GM21529 (cell line): ENCODE results near the gene CIDEA.
"Not testable (repeated sequence)": the region's sequence is repeated elsewhere in the genome, so short reads cannot be mapped to it uniquely, and the experiment has no call there.

Source experiments
- ATAC-seq: cut with Tn5 transposase; IDR thresholded peaks from one replicate; pipeline ENCODE4 v1.9.1; 2021; ENCODE audit not compliant: unreplicated experiment

Gene CIDEA

DNA sequence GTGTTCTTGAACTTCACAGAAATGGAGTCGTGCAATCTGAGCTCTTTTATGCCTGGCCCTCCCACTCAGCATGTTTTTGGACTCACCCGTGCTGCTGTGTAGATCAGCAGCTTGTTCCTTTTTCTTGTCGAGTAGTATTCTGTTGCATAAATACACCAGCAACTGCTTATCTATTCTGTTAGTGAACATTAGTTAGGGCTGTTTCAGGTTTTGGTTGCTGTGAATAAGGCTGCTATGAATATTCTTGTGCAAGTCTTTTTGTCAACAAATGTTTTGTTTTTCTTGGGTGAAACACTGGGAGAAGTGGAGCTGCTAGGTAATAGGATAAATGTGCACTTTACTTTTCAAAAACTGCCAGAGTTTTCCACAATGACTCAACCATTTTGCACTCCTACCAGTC is 15.3 kb upstream of the CIDEA start:
- ATAC-seq = no peak

DNA sequence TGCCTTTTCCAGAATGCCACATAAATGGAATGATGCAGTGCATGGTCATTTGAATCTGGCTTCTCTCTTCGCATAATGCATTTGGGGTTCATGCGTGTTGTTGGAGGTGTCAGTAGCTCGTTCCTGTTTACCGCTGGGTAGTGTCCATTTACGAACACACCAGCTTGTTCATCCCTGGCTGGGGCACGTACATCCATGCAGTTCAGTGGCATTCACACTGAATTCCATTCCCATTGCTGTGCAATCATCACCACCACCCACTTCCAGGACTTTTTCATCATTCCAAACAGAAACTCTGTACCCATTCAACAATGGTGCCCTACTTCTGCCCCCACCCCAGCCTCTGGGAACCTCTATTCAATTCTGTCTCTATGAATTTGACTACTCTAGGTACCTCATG is 14.7 kb upstream of the CIDEA start:
- no peak for ATAC-seq

GRCh38 chr18:12242658-12243260 is 11.4 kb upstream of the CIDEA start:
- no peak for ATAC-seq

DNA sequence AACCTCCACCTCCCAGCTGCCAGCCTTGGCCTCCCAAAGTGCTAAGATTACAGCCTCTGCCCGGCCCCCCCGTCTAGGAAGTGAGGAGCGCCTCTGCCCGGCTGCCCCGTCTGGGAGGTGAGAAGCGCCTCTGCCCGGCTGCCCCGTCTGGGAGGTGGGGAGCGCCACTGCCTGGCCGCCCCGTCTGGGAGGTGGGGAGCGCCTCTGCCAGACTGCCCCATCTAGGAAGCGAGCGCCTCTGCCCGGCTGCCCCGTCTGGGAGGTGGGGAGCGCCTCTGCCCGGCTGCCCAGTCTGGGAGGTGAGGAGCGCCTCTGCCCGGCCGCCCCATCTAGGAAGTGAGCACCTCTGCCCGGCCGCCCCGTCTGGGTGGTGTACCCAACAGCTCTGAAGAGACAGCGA is 10.9 kb upstream of the CIDEA start:
- not testable (repeated sequence) for ATAC-seq

GRCh38 chr18:12245793-12246135 is 8.4 kb upstream of the CIDEA start:
- ATAC-seq = no peak

DNA sequence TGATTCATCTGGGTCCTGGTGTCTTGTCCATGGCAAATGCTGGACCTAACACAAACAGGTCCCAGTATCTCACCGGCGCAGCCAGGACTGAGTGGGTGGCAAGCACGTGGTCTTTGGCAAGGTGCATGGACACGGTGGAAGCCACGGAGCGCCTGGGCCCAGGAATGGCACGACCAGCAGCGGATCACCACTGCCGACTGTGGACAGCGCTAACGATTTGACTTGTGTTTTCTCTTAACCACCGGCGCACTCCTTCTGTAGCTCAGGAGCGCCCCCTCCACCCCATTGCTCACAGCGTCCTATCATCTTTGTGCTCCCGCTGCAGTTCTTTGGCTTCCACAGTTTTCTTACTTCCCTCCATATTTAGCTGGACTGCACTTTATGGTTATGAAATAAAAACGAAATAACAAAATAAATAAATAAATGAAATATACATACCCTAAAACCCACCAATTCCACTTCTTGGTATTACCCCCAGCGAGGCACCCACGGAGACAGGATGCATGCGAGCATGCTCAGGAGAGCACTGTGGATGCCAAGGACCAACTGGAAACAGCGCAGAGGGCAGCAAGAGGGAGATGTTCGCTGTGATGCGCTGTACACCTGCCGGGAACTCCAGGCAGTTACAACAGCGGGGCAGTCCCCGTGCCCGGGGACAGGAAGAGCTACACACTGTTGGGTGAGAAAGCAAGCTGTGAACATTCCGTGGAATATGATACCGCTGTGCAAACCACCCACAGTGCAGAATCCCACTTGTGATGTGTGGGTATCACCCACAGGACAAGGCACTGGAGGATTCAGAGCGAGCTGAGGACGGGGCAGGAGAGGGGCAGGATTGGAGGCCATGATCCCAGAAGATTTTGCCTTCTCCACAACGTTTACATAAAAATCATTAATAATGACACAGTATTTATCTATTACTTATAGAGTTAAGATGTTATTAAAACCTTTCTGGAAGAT is 7.0 kb upstream of the CIDEA start:
- no peak for ATAC-seq

- no peak for ATAC-seq
Measured at GRCh38 chr18:12247946-12248345, 6.2 kb upstream of the CIDEA start.

GRCh38 chr18:12248926-12249720 is 5.0 kb upstream of the CIDEA start:
- no peak for ATAC-seq

- no peak for ATAC-seq
Measured at GRCh38 chr18:12251311-12251710, 2.9 kb upstream of the CIDEA start.

GRCh38 chr18:12252061-12252460 is 2.1 kb upstream of the CIDEA start:
- ATAC-seq = no peak

- no peak for ATAC-seq
Measured at GRCh38 chr18:12253027-12253426, 1.1 kb upstream of the CIDEA start.

DNA sequence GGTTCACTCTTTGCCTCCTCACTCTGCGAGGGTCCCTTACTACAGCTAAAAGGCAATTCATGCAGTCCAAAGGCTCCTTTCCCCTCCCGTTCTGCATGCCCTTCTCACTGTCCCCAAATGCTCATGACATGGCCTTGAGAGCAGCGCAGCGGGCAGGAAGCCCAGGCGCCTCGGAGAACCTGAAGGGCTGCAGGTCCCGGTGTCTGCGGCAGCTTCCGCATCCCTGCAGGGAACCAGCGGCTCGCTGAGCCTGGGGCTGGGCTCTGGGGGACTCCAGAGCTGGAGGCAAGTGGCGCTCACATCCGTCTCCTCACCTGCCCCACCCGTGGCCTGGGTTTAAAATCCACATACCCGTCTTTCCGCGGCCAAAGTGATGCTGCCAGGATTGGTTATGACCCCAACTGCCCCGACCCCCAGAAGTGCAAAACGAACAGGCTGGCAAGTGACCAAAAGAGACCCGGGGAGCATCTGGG is 462 bp upstream of the CIDEA start:
- no peak for ATAC-seq

DNA sequence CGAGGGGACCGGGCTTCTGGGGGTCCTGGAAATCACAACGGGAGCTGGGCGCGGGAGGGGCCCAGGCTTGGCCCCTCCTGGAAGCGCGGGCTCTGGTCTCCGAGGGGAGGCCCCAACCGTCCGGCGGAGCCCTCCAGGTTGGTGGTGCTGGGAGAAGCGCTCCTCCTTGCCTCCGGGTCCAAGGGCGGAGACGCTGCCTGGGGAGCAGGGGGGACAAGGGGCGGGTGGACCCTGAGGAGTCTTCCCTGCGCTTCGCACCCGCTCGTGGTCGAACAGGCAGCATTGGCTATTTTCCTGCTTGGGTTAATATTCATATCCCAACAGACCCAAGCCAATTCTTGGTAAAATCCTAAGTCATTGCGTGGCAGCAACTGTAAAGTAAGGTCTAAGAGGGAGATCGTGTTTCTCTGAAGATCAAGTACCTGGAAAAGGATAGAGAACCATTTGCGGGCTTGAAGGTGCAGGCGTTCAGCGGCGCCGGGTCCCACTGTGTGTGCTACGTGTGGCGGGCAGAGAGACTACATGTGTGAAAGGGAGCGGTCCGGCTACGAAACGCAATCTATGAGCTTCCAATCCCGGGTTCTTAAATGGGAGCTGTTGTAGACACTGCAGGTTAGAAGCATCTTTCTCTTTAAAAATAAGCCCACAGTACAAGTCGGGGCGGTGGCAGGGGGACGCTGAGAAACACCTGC is 805 bp downstream of the CIDEA start:
- no peak for ATAC-seq

GRCh38 chr18:12255626-12256026 is 1.5 kb downstream of the CIDEA start:
- ATAC-seq = no peak

DNA sequence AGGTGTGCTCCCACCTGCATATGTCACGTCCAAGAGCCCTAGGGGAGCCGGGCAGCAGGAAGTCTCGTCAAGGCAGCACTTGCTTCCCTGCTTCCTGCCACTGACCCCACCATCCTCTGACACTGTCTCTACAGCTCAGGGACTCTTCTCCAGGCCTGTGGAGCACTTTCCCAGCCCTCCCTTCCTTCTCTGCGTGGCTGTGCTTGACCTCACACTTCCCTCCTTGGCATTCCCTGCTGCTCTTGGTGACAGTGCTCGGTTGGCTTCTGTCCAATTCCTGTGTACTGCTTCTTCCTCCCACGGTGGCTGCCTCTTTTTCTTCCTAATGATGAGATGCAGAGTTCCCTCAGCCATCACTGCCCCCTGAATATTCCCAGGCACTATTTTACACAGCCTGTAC is 2.8 kb downstream of the CIDEA start:
- no peak for ATAC-seq

- no peak for ATAC-seq
Measured at GRCh38 chr18:12257996-12258718, 4.0 kb downstream of the CIDEA start.

GRCh38 chr18:12258719-12259705 is 4.9 kb downstream of the CIDEA start:
- no peak for ATAC-seq

GRCh38 chr18:12262748-12263147 is 8.6 kb downstream of the CIDEA start:
- ATAC-seq = no peak

DNA sequence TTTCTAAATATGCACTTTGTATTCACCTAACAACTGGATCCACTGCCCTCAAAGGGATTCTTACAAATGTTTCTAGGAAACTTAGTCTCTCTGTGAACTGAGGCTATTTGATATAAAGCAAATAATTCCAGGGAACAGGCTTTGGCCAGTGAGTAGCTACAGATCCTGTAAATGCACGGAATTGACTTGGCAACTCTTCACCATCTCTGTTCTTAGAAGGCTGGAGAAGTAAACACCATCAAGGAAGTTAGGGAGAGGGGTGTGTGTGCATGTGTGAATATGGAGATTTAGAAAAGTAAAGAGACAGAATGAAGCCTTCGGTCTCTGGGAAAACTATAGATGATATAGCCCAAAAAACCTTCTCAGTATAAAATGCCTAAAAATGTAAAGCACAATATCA is 10.7 kb downstream of the CIDEA start:
- ATAC-seq = no peak
